ENCODE measurements around the gene NPS.

NPS gene

GRCh38 chr10:127592586-127592985, 43.5 kb downstream of the NPS start:
- Histone ChIP-seq H3K4me2 (ENCODE audit: low read depth, low read length, poor library complexity, severe bottlenecking) (no peak overlapping the region), H3K27me3 (ENCODE audit: low read length) (no peaks in the 10 kb centered on the region), H3K9me3 (ENCODE audit: insufficient read depth, low read length) (no peaks in the 10 kb centered on the region), H3K27ac (ENCODE audit: low read depth, low read length) (no peak overlapping the region), H2AFZ (ENCODE audit: low read depth, low read length, severe bottlenecking) (no peak overlapping the region), H4K20me1 (ENCODE audit: low read depth, low read length) (no peaks in the 10 kb centered on the region), H3K36me3 (ENCODE audit: low read length) (no peaks in the 10 kb centered on the region), H3F3A (ENCODE audit: insufficient read depth) (no peaks in the 10 kb centered on the region), H3K9me2 (replicated peaks; ENCODE audit: insufficient read depth, low read length) (no peaks in the 10 kb centered on the region), H3K4me3 (ENCODE audit: insufficient read depth, low read length, poor library complexity, severe bottlenecking) (no peak overlapping the region), H3K79me2 (ENCODE audit: insufficient read depth, low read length) (no peaks in the 10 kb centered on the region), H3K9ac (ENCODE audit: low read length) (no peak overlapping the region)
- TF ChIP-seq EZH2phosphoT487 (conservative IDR thresholded peaks at IDR 0.05; ENCODE audit: low read length), result no peak
- TF ChIP-seq CTCF (IDR thresholded peaks at IDR 0.05; ENCODE audit: insufficient read depth, low read length, poor library complexity, severe bottlenecking), result no peak

GRCh38 chr10:127600479-127600878, 51.4 kb downstream of the NPS start:
- Histone ChIP-seq H3K4me3 (ENCODE audit: insufficient read depth, low read length, poor library complexity, severe bottlenecking) (no peak overlapping the region), H3F3A (ENCODE audit: insufficient read depth) (no peaks in the 10 kb centered on the region), H4K20me1 (ENCODE audit: low read depth, low read length) (no peaks in the 10 kb centered on the region), H3K27me3 (ENCODE audit: low read length) (no peaks in the 10 kb centered on the region), H3K9me3 (ENCODE audit: insufficient read depth, low read length) (no peaks in the 10 kb centered on the region), H3K9ac (ENCODE audit: low read length) (no peak overlapping the region), H2AFZ (ENCODE audit: low read depth, low read length, severe bottlenecking) (no peak overlapping the region), H3K36me3 (ENCODE audit: low read length) (no peaks in the 10 kb centered on the region), H3K27ac (ENCODE audit: low read depth, low read length) (no peak overlapping the region), H3K9me2 (replicated peaks; ENCODE audit: insufficient read depth, low read length) (no peaks in the 10 kb centered on the region), H3K4me2 (ENCODE audit: low read depth, low read length, poor library complexity, severe bottlenecking) (no peak overlapping the region), H3K79me2 (ENCODE audit: insufficient read depth, low read length) (no peaks in the 10 kb centered on the region)
- TF ChIP-seq EZH2phosphoT487 (conservative IDR thresholded peaks at IDR 0.05; ENCODE audit: low read length) (no peak), CTCF (IDR thresholded peaks at IDR 0.05; ENCODE audit: insufficient read depth, low read length, poor library complexity, severe bottlenecking) (no peak)
